ENCODE measurements around the gene CSF1.
"Not testable (repeated sequence)": the region's sequence is repeated elsewhere in the genome, so short reads cannot be mapped to it uniquely, and the experiment has no call there.

The CSF1 gene

GRCh38 chr1:109948285-109948630 is 37.6 kb downstream of the CSF1 start:
- Histone ChIP-seq H3K14ac (ENCODE audit: low read length) (no peak overlapping the region), H3K4ac (ENCODE audit: low read length) (no peak overlapping the region), H3K4me2 (ENCODE audit: insufficient read depth, low read length, poor library complexity, severe bottlenecking) (no peak overlapping the region), H3K23ac (ENCODE audit: low read depth, low read length, poor library complexity) (no peak overlapping the region), H2BK5ac (ENCODE audit: low read length) (no peak overlapping the region), H2BK15ac (ENCODE audit: low read length) (no peak overlapping the region), H3K4me1 (ENCODE audit: control insufficient read depth in 2 of 2, insufficient read depth in 1 of 2, low read depth in 1 of 2, low read length in 2 of 2) (peaks cover 0 to 4% of the 10 kb centered on the region in 2 donors), H4K91ac (ENCODE audit: low read depth, low read length, poor library complexity) (no peak overlapping the region), H3K27ac (replicated peaks; ENCODE audit: low read length) (no peak overlapping the region), H2BK120ac (ENCODE audit: low read depth, low read length) (no peak overlapping the region), H2AFZ (ENCODE audit: low read length) (no peak overlapping the region), H3K18ac (ENCODE audit: low read length) (no peak overlapping the region), H3K9ac (ENCODE audit: low read depth, low read length, poor library complexity) (no peak overlapping the region), H2BK12ac (ENCODE audit: low read length) (no peak overlapping the region), H3K9me3 (replicated peaks in 1 of 2; ENCODE audit: control insufficient read depth in 2 of 2, insufficient read depth in 1 of 2, low read depth in 1 of 2, low read length in 2 of 2) (no peaks in the 10 kb centered on the region), H2AK5ac (ENCODE audit: low read depth, low read length) (no peak overlapping the region), H3K36me3 (replicated peaks in 1 of 2; ENCODE audit: control insufficient read depth in 2 of 2, insufficient read depth in 2 of 2, low read length in 2 of 2) (no peaks in the 10 kb centered on the region), H3K27me3 (ENCODE audit: control insufficient read depth in 3 of 3, insufficient read depth in 3 of 3, low read depth in 1 of 3, low read length in 3 of 3) (no peaks in the 10 kb centered on the region), H3K79me1 (ENCODE audit: low read depth, low read length) (no peaks in the 10 kb centered on the region), H4K8ac (ENCODE audit: low read depth, low read length) (no peak overlapping the region), H3K4me3 (ENCODE audit: low read length in 2 of 2) (no peak overlapping the region)
- DNase-seq (ENCODE audit: low spot score), result no peak

DNA sequence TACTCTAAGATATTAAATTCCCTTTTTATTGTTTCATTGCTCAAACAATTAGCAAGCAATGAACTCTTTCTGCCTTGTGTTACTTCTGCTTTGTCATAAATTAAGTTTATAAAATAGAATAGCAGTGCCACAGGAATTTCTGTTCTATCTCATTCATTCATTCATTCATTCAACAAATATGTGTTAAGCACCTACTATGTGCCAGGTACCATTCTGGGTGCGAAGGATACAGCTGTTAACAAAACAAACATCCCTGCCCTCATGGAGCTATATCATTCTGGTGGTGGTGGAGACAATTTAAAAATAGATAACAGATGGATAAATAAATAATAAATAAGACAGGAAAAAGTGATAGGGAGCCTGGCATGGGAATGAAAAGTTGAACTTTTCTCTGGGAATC is 39.4 kb downstream of the CSF1 start:
- H3K79me1 ChIP-seq (ENCODE audit: low read depth, low read length), result no peaks in the 10 kb centered on the region
- no CpG with 5 or more reads among the region's 1 CpG for WGBS, 2 donors (ENCODE audit: extremely low coverage in 2 of 2, insufficient read length in 2 of 2, insufficient replicate concordance in 1 of 2)

GRCh38 chr1:109950509-109950908 is 39.9 kb downstream of the CSF1 start:
- H2BK15ac ChIP-seq (ENCODE audit: low read length), result no peak overlapping the region
- no peak for DNase-seq (ENCODE audit: low spot score)
- no peak overlapping the region for H4K8ac ChIP-seq (ENCODE audit: low read depth, low read length)
- H3K36me3 ChIP-seq (replicated peaks in 1 of 2; ENCODE audit: control insufficient read depth in 2 of 2, insufficient read depth in 2 of 2, low read length in 2 of 2), result no peaks in the 10 kb centered on the region
- no peak overlapping the region for H3K4me2 ChIP-seq (ENCODE audit: insufficient read depth, low read length, poor library complexity, severe bottlenecking)
- no peak overlapping the region for H2BK5ac ChIP-seq (ENCODE audit: low read length)
- H3K14ac ChIP-seq (ENCODE audit: low read length), result no peak overlapping the region
- H3K18ac ChIP-seq (ENCODE audit: low read length), result peak overlapping the region; percentile 11
- H2BK120ac ChIP-seq (ENCODE audit: low read depth, low read length), result no peak overlapping the region
- H4K91ac ChIP-seq (ENCODE audit: low read depth, low read length, poor library complexity), result no peak overlapping the region
- no peak overlapping the region for H3K4ac ChIP-seq (ENCODE audit: low read length)
- H3K4me1 ChIP-seq (ENCODE audit: control insufficient read depth in 2 of 2, insufficient read depth in 1 of 2, low read depth in 1 of 2, low read length in 2 of 2), result peaks cover 3 to 4% of the 10 kb centered on the region in 2 donors
- no peaks in the 10 kb centered on the region for H3K27me3 ChIP-seq (ENCODE audit: control insufficient read depth in 3 of 3, insufficient read depth in 3 of 3, low read depth in 1 of 3, low read length in 3 of 3)
- no peak overlapping the region for H2BK12ac ChIP-seq (ENCODE audit: low read length)
- no peaks in the 10 kb centered on the region for H3K9me3 ChIP-seq (replicated peaks in 1 of 2; ENCODE audit: control insufficient read depth in 2 of 2, insufficient read depth in 1 of 2, low read depth in 1 of 2, low read length in 2 of 2)
- H2AK5ac ChIP-seq (ENCODE audit: low read depth, low read length), result no peak overlapping the region
- H3K4me3 ChIP-seq (ENCODE audit: low read length in 2 of 2), result no peak overlapping the region
- no CpG with 5 or more reads among the region's 2 CpGs for WGBS, 2 donors (ENCODE audit: extremely low coverage in 2 of 2, insufficient read length in 2 of 2, insufficient replicate concordance in 1 of 2)
- no peak overlapping the region for H2AFZ ChIP-seq (ENCODE audit: low read length)
- no peak overlapping the region for H3K9ac ChIP-seq (ENCODE audit: low read depth, low read length, poor library complexity)
- no peaks in the 10 kb centered on the region for H3K79me1 ChIP-seq (ENCODE audit: low read depth, low read length)
- no peak overlapping the region for H3K23ac ChIP-seq (ENCODE audit: low read depth, low read length, poor library complexity)
- no peak overlapping the region for H3K27ac ChIP-seq (replicated peaks; ENCODE audit: low read length)

More for the DNA sequence above, 39.4 kb downstream of the CSF1 start:
- Histone ChIP-seq H2BK15ac (ENCODE audit: low read length) (no peak overlapping the region), H3K27me3 (ENCODE audit: control insufficient read depth in 3 of 3, insufficient read depth in 3 of 3, low read depth in 1 of 3, low read length in 3 of 3) (no peaks in the 10 kb centered on the region), H2AFZ (ENCODE audit: low read length) (no peak overlapping the region), H3K4me1 (ENCODE audit: control insufficient read depth in 2 of 2, insufficient read depth in 1 of 2, low read depth in 1 of 2, low read length in 2 of 2) (peaks cover 3 to 4% of the 10 kb centered on the region in 2 donors), H3K27ac (replicated peaks; ENCODE audit: low read length) (no peak overlapping the region), H4K91ac (ENCODE audit: low read depth, low read length, poor library complexity) (no peak overlapping the region), H3K9me3 (replicated peaks in 1 of 2; ENCODE audit: control insufficient read depth in 2 of 2, insufficient read depth in 1 of 2, low read depth in 1 of 2, low read length in 2 of 2) (no peaks in the 10 kb centered on the region), H3K18ac (ENCODE audit: low read length) (no peak overlapping the region), H2BK12ac (ENCODE audit: low read length) (no peak overlapping the region), H3K23ac (ENCODE audit: low read depth, low read length, poor library complexity) (no peak overlapping the region), H3K4me2 (ENCODE audit: insufficient read depth, low read length, poor library complexity, severe bottlenecking) (no peak overlapping the region), H2BK5ac (ENCODE audit: low read length) (no peak overlapping the region), H3K14ac (ENCODE audit: low read length) (no peak overlapping the region), H3K9ac (ENCODE audit: low read depth, low read length, poor library complexity) (no peak overlapping the region), H2BK120ac (ENCODE audit: low read depth, low read length) (no peak overlapping the region), H3K36me3 (replicated peaks in 1 of 2; ENCODE audit: control insufficient read depth in 2 of 2, insufficient read depth in 2 of 2, low read length in 2 of 2) (no peaks in the 10 kb centered on the region), H3K4me3 (ENCODE audit: low read length in 2 of 2) (no peak overlapping the region), H2AK5ac (ENCODE audit: low read depth, low read length) (no peak overlapping the region), H4K8ac (ENCODE audit: low read depth, low read length) (no peak overlapping the region), H3K4ac (ENCODE audit: low read length) (no peak overlapping the region)
- no peak for DNase-seq (ENCODE audit: low spot score)

- H2BK120ac ChIP-seq (ENCODE audit: low read depth, low read length); H3K27ac ChIP-seq (replicated peaks; ENCODE audit: low read length); H3K36me3 ChIP-seq (replicated peaks in 1 of 2; ENCODE audit: control insufficient read depth in 2 of 2, insufficient read depth in 2 of 2, low read length in 2 of 2); H3K18ac ChIP-seq (ENCODE audit: low read length); DNase-seq (ENCODE audit: low spot score); H2BK12ac ChIP-seq (ENCODE audit: low read length); H3K4me2 ChIP-seq (ENCODE audit: insufficient read depth, low read length, poor library complexity, severe bottlenecking); H3K9me3 ChIP-seq (replicated peaks in 1 of 2; ENCODE audit: control insufficient read depth in 2 of 2, insufficient read depth in 1 of 2, low read depth in 1 of 2, low read length in 2 of 2); H3K4ac ChIP-seq (ENCODE audit: low read length); H3K79me1 ChIP-seq (ENCODE audit: low read depth, low read length); H4K8ac ChIP-seq (ENCODE audit: low read depth, low read length); H3K4me1 ChIP-seq (ENCODE audit: control insufficient read depth in 2 of 2, insufficient read depth in 1 of 2, low read depth in 1 of 2, low read length in 2 of 2); H3K9ac ChIP-seq (ENCODE audit: low read depth, low read length, poor library complexity); H3K14ac ChIP-seq (ENCODE audit: low read length); H3K23ac ChIP-seq (ENCODE audit: low read depth, low read length, poor library complexity); H3K4me3 ChIP-seq (ENCODE audit: low read length in 2 of 2); H2BK5ac ChIP-seq (ENCODE audit: low read length); H2BK15ac ChIP-seq (ENCODE audit: low read length); H2AFZ ChIP-seq (ENCODE audit: low read length); H3K27me3 ChIP-seq (ENCODE audit: control insufficient read depth in 3 of 3, insufficient read depth in 3 of 3, low read depth in 1 of 3, low read length in 3 of 3); H4K91ac ChIP-seq (ENCODE audit: low read depth, low read length, poor library complexity); H2AK5ac ChIP-seq (ENCODE audit: low read depth, low read length): not testable (repeated sequence)
- WGBS, 2 donors (ENCODE audit: extremely low coverage in 2 of 2, insufficient read length in 2 of 2, insufficient replicate concordance in 1 of 2), result no CpG with 5 or more reads among the region's 5 CpGs
Measured at GRCh38 chr1:109951501-109951900, 40.9 kb downstream of the CSF1 start.

Data from neuronal stem cell (in vitro differentiated cells).